ENCODE measurements around the gene NNMT.

NNMT gene

GRCh38 chr11:114285599-114285998 is 10.6 kb upstream of the NNMT start:
- no peak overlapping the region for H3K9ac ChIP-seq
- no peak overlapping the region for H2AFZ ChIP-seq
- H3K36me3 ChIP-seq (ENCODE audit: control insufficient read depth, insufficient read depth, low read length): no peaks in the 10 kb centered on the region
- H3K79me2 ChIP-seq: no peaks in the 10 kb centered on the region
- TF ChIP-seq CTCF (IDR thresholded peaks at IDR 0.05): no peak
- no peaks in the 10 kb centered on the region for H3K27me3 ChIP-seq (ENCODE audit: control insufficient read depth, insufficient read depth, low read length)
- H3K4me1 ChIP-seq: no peaks in the 10 kb centered on the region
- H3K4me2 ChIP-seq (ENCODE audit: low read length): no peak overlapping the region
- H3K27ac ChIP-seq: no peak overlapping the region
- H3K9me3 ChIP-seq (ENCODE audit: control insufficient read depth, low read length): no peaks in the 10 kb centered on the region
- no peak overlapping the region for H3K4me3 ChIP-seq (ENCODE audit: low read depth, low read length)

GRCh38 chr11:114286229-114286628 is 10.0 kb upstream of the NNMT start:
- no peak overlapping the region for H3K4me2 ChIP-seq (ENCODE audit: low read length)
- H3K9me3 ChIP-seq (ENCODE audit: control insufficient read depth, low read length): no peaks in the 10 kb centered on the region
- H3K4me3 ChIP-seq (ENCODE audit: low read depth, low read length): no peak overlapping the region
- no peak for TF ChIP-seq CTCF (IDR thresholded peaks at IDR 0.05)
- no peaks in the 10 kb centered on the region for H3K36me3 ChIP-seq (ENCODE audit: control insufficient read depth, insufficient read depth, low read length)
- no peak overlapping the region for H3K9ac ChIP-seq
- H2AFZ ChIP-seq: no peak overlapping the region
- no peak overlapping the region for H3K27ac ChIP-seq
- H3K4me1 ChIP-seq: no peaks in the 10 kb centered on the region
- H3K27me3 ChIP-seq (ENCODE audit: control insufficient read depth, insufficient read depth, low read length): no peaks in the 10 kb centered on the region
- H3K79me2 ChIP-seq: no peaks in the 10 kb centered on the region

GRCh38 chr11:114287154-114287553 is 9.0 kb upstream of the NNMT start:
- H3K9me3 ChIP-seq (ENCODE audit: control insufficient read depth, low read length): no peaks in the 10 kb centered on the region
- H2AFZ ChIP-seq: no peak overlapping the region
- H3K9ac ChIP-seq: no peak overlapping the region
- no peak overlapping the region for H3K4me2 ChIP-seq (ENCODE audit: low read length)
- no peaks in the 10 kb centered on the region for H3K79me2 ChIP-seq
- H3K27me3 ChIP-seq (ENCODE audit: control insufficient read depth, insufficient read depth, low read length): no peaks in the 10 kb centered on the region
- no peaks in the 10 kb centered on the region for H3K4me1 ChIP-seq
- H3K36me3 ChIP-seq (ENCODE audit: control insufficient read depth, insufficient read depth, low read length): no peaks in the 10 kb centered on the region
- TF ChIP-seq CTCF (IDR thresholded peaks at IDR 0.05): no peak
- no peak overlapping the region for H3K4me3 ChIP-seq (ENCODE audit: low read depth, low read length)
- no peak overlapping the region for H3K27ac ChIP-seq

GRCh38 chr11:114288136-114288535 is 8.1 kb upstream of the NNMT start:
- H3K9me3 ChIP-seq (ENCODE audit: control insufficient read depth, low read length): no peaks in the 10 kb centered on the region
- H2AFZ ChIP-seq: no peak overlapping the region
- TF ChIP-seq CTCF (IDR thresholded peaks at IDR 0.05): no peak
- H3K4me3 ChIP-seq (ENCODE audit: low read depth, low read length): no peak overlapping the region
- no peak overlapping the region for H3K4me2 ChIP-seq (ENCODE audit: low read length)
- no peak overlapping the region for H3K9ac ChIP-seq
- H3K36me3 ChIP-seq (ENCODE audit: control insufficient read depth, insufficient read depth, low read length): no peaks in the 10 kb centered on the region
- no peaks in the 10 kb centered on the region for H3K27me3 ChIP-seq (ENCODE audit: control insufficient read depth, insufficient read depth, low read length)
- H3K27ac ChIP-seq: no peak overlapping the region
- no peaks in the 10 kb centered on the region for H3K4me1 ChIP-seq
- H3K79me2 ChIP-seq: no peaks in the 10 kb centered on the region

GRCh38 chr11:114289779-114290178 is 6.4 kb upstream of the NNMT start:
- TF ChIP-seq CTCF (IDR thresholded peaks at IDR 0.05): no peak
- no peak overlapping the region for H3K27ac ChIP-seq
- H3K4me3 ChIP-seq (ENCODE audit: low read depth, low read length): no peak overlapping the region
- no peak overlapping the region for H3K4me2 ChIP-seq (ENCODE audit: low read length)
- H3K9ac ChIP-seq: no peak overlapping the region
- H3K79me2 ChIP-seq: no peaks in the 10 kb centered on the region
- H3K27me3 ChIP-seq (ENCODE audit: control insufficient read depth, insufficient read depth, low read length): no peaks in the 10 kb centered on the region
- no peaks in the 10 kb centered on the region for H3K9me3 ChIP-seq (ENCODE audit: control insufficient read depth, low read length)
- no peaks in the 10 kb centered on the region for H3K36me3 ChIP-seq (ENCODE audit: control insufficient read depth, insufficient read depth, low read length)
- no peak overlapping the region for H2AFZ ChIP-seq
- no peaks in the 10 kb centered on the region for H3K4me1 ChIP-seq
